ENCODE data around the gene ICOS.

ICOS gene

GRCh38 chr2:203997980-203998809 lies 61.6 kb downstream of the ICOS start:
- no peak for DNase-seq
- TF ChIP-seq POLR2A (IDR thresholded peaks at IDR 0.05; ENCODE audit: low read length) (no peak), GATA1 (IDR thresholded peaks at IDR 0.05; ENCODE audit: low read depth, low read length) (no peak)

DNA sequence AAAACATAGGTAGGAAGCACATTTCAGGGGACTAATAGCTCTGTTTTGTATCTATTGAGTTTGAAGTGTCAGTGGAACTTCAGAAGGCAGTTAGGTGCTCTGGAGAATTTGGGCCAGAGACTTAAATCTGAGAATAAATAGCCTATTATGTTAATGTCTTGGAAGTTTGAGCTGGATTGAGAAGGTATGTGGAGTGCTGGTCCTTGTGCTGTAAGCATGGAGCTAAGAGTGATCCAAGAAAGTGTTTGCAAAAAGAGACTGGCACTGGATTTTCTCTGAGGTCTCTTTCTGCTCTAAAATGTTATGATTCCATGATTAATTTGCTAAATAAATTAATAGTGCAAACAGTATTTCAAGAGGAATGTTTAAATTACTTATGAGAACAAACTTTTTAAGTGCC lies 63.3 kb downstream of the ICOS start:
- DNase-seq, result no peak
- TF ChIP-seq GATA1 (IDR thresholded peaks at IDR 0.05; ENCODE audit: low read depth, low read length), result no peak
- no peak for TF ChIP-seq POLR2A (IDR thresholded peaks at IDR 0.05; ENCODE audit: low read length)

DNA sequence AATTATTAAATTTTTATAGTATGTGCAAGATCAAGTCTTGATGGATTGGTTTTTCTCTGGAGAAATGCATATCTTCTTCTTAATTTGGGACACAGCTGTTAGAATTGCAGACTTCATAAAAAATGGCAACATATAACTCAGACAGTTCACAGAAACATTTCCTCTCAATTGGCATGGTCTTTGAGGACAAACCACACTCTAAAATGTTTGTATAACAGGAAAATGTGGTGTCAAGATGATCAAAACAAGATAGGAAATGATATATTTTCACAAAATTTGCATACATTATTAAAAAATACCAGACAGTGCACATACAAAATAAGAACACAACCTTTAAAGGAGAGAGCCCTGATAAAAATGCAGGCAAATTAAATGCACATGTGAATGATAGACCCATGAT lies 63.9 kb downstream of the ICOS start:
- no peak for TF ChIP-seq GATA1 (IDR thresholded peaks at IDR 0.05; ENCODE audit: low read depth, low read length)
- TF ChIP-seq POLR2A (IDR thresholded peaks at IDR 0.05; ENCODE audit: low read length), result no peak
- DNase-seq, result no peak

DNA sequence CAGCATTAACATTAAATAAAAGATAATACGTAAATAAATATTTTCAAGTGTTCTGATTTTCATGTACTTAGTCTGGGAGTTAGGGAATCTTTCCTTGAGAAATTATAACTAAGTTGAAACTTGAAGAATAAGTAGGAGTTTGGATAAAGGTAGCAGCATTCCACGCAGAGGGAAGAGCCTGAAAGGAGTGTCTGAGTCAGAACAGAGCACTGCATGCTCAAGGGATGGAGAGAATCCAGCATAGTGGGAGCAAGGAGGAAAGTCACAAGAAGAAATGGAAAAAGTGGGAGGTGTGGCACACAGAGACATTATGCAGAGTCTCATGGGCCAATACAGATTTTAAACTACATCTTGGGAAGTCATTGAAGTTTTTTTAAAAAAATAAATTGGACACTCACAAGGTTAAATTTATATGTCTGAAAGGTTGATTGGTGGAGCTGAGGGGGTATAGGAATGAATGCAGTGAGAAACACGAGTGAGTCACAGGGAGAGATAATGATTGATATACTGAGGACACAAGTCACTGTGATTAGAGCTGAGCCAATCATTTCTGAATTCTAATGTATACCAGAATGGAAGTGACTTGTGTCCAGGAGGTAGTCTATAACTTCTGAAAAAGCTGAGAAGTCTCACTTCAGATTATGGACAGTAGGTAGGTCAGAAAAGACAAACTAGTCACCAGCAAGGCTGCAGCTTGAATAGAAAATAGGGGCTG lies 66.9 kb downstream of the ICOS start:
- DNase-seq, result no peak

DNA sequence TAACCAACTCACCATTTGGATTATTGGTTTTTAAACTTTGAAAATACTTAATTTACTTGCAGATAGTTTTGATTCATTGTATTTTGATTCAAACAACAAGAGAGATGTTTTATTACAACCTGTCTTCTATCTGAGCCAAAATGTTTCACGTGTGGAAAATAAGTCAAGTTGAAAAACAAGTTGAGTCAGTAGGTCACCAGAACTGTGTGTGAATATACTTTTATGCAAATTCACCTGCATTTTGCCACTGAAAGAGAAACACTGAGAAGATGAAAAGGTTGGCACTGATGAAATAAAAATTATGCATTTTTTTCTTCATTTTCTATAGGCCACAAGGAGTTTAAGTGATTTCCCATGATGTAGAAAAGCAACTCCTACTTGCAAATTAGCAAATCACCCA lies 68.3 kb downstream of the ICOS start:
- no peak for TF ChIP-seq POLR2A (IDR thresholded peaks at IDR 0.05; ENCODE audit: low read length)
- TF ChIP-seq GATA1 (IDR thresholded peaks at IDR 0.05; ENCODE audit: low read depth, low read length), result no peak
- no peak for DNase-seq

More for the DNA sequence above, 66.9 kb downstream of the ICOS start:
- TF ChIP-seq POLR2A (IDR thresholded peaks at IDR 0.05; ENCODE audit: low read length) (no peak), GATA1 (IDR thresholded peaks at IDR 0.05; ENCODE audit: low read depth, low read length) (no peak)

- no peak for DNase-seq
- TF ChIP-seq POLR2A (IDR thresholded peaks at IDR 0.05; ENCODE audit: low read length) (no peak), GATA1 (IDR thresholded peaks at IDR 0.05; ENCODE audit: low read depth, low read length) (no peak)
Observed at GRCh38 chr2:204005940-204006721, 69.6 kb downstream of the ICOS start.

DNA sequence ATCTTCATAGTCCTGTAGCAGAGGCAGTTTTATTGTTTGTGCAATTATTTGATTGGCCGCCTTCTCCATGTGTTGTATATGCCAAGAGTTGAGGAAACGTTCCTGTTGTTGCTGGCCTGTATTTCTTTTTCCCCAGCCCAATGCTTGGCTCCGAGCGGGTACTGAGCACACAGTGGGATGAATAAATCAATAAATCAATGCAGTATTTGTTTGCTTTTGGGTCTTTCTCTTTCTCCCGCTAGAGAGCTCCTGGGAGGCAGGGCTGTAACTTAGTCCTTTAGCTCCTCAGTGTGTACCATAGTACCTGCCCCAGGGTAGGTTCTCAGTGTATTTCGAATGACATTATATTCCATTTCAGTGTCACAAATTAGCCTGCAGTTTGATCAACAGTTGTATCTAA lies 71.8 kb downstream of the ICOS start:
- TF ChIP-seq POLR2A (IDR thresholded peaks at IDR 0.05; ENCODE audit: low read length) (no peak), GATA1 (IDR thresholded peaks at IDR 0.05; ENCODE audit: low read depth, low read length) (no peak)
- DNase-seq, result no peak

- TF ChIP-seq GATA1 (IDR thresholded peaks at IDR 0.05; ENCODE audit: low read depth, low read length) (no peak), POLR2A (IDR thresholded peaks at IDR 0.05; ENCODE audit: low read length) (no peak)
- no peak for DNase-seq
Observed at GRCh38 chr2:204010628-204011560, 74.3 kb downstream of the ICOS start.
